Ovary (tissue), 3 donors: ENCODE data around the gene CMIP.

Experiments used
- CTCF ChIP-seq, 3 donors: fragments of 450-650 bp in 2 of 3; fragments of 200-600 bp in 1 of 3; IDR thresholded peaks; one replicate each; pipeline versions ENCODE4 v1.5.1 to v1.8.0; 2016 to 2022; ENCODE audit warnings: antibody characterized with exemption in 3 of 3, mild to moderate bottlenecking in 1 of 3
- EP300 ChIP-seq: sonication (generic); formaldehyde crosslinking; IDR thresholded peaks from one replicate; pipeline ENCODE4 v1.6.1; 2017; ENCODE audit warnings: antibody characterized with exemption
- POLR2A ChIP-seq: fragments of 450-650 bp; IDR thresholded peaks from one replicate; pipeline ENCODE4 v1.6.1; 2017; ENCODE audit warnings: antibody characterized with exemption, mild to moderate bottlenecking, moderate library complexity
- donor health status: DM: no; HTN: no; CAD: no.

GRCh38 chr16:81591545-81591870 lies 146.9 kb downstream of the CMIP start:
- TF ChIP-seq POLR2A = no peak
- no peak for TF ChIP-seq CTCF (IDR thresholded peaks at IDR 0.05)
- TF ChIP-seq EP300 = no peak
